ENCODE measurements around the gene ATP11A.

ATP11A gene

DNA sequence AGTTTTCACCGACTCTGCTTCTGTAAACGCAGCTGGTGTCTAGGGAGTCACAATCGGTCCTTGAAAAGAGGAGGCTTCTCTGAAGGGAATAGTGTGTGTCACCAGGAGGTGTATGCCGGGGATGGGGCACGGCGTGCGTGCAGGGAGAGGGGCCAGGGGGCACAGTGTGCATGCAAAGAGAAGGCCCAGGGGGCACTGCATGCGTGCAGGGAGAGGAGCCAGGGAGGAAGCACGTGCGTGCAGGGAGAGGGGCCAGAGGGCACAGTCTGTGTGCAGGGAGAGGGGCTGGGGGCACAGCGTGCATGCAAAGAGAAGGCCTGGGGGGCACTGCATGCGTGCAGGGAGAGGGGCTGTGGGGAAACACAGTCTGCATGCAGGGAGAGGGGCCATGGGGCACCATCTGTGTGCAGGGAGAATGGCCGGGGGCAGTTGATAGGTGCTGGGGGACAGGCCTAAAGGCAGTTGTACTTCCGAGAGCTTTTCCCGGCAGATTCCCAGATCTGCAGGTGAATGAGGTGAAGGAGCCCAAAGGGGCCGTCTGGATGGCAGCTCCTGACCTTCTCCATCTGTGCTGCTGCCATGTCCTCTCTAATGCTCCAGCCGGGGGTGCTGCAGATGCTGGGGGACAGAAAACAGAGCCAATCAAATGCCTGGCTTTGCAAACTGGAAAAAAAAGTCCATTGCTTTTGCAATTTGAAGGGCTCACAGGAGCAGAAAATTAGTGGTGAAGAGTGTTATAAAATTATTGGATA lies 36.4 kb downstream of the ATP11A start:
- DNase-seq: no peak

DNA sequence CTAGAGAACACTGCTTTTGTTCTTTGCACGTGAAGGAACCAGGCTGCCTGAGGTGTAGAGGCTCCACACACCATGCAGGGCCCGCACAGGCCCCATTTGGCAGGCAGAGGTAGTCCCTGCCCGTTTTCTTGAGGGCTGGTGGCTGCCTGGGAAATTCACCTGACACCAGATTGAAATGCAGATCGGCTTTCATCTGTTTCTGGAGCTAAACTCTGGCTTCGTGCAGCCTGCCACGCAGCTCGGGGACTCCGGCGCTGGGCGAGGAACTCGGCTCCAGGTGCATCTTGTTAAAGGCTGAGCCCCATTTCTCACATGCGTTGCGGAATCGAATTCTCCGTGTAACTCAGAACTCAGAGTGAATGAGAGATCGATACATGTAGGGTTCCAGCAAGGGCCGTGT lies 37.7 kb downstream of the ATP11A start:
- DNase-seq: no peak

DNA sequence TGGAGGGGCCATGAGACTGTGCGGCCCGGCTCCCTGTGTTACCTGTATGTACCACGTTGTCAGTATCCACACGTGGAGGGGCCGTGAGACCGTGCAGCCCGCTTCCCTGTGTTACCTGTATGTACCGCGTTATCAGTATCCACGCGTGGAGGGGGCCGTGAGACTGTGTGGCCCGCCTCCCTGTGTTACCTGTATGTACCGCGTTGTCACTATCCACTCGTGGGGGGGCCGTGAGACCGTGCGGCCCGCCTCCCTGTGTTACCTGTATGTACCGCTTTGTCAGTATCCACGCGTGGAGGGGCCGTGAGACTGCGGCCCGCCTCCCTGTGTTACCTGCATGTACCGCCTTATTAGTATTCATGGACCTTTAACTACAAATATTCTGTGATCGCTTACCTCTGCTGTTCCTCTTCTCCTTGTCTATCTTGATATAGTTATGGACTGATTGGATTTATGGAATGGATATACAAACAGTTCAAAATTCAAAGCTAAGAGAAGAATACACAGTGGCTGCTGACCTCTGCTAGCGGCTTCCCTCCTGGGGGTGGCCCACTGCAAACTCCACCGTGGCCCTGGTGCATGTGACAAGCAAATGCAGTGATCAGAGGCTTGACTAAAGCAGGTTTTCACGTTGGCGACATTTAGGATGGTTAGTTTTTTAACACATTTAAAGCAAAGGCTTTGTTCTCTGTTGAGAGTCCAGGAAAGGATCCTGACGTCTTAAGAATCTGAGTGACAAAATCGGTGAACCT lies 38.7 kb downstream of the ATP11A start:
- DNase-seq: no peak

DNA sequence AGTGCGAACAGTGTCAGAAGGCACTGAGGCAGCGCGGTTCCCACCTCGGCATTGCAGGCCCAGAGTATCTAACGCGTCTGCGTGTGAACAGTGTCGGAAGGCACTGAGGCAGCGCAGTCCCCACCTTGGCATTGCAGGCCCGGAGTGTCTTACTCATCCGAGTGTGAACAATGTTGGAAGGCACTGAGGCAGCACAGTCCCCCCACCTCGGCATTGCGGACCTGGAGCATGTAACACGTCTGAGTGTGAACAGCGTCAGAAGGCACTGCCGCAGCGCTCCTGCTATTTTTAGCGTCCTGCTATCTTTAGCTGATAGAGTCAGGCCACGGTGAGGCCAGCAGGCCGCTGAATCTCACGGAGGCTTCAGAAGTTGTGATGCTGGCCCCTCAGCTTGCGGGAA lies 39.6 kb downstream of the ATP11A start:
- no peak for DNase-seq

DNA sequence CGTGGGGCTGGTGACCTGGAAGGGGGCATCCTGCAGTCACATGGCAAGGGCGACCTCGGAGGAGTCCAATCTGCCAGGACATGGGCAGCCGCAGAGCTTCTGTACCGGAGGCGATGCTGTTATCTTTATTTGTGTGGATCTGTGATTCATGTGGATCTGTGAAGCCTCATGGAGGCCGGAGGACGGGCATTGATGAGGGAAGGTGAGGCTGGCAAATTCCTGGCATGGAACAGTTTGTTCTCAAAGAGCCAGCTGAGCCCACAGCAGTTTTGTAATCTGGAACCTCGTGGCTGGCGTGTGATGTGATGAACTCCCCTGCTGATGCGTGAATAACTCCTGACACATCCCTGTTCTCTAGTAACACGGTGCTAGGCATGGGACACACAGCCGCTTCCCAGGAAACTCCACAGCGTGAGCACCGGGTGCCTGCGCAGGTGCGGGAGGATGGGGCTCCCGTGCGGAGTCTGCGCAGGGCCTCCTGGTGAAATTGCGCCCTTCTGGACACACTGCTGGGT lies 40.4 kb downstream of the ATP11A start:
- DNase-seq: no peak

DNA sequence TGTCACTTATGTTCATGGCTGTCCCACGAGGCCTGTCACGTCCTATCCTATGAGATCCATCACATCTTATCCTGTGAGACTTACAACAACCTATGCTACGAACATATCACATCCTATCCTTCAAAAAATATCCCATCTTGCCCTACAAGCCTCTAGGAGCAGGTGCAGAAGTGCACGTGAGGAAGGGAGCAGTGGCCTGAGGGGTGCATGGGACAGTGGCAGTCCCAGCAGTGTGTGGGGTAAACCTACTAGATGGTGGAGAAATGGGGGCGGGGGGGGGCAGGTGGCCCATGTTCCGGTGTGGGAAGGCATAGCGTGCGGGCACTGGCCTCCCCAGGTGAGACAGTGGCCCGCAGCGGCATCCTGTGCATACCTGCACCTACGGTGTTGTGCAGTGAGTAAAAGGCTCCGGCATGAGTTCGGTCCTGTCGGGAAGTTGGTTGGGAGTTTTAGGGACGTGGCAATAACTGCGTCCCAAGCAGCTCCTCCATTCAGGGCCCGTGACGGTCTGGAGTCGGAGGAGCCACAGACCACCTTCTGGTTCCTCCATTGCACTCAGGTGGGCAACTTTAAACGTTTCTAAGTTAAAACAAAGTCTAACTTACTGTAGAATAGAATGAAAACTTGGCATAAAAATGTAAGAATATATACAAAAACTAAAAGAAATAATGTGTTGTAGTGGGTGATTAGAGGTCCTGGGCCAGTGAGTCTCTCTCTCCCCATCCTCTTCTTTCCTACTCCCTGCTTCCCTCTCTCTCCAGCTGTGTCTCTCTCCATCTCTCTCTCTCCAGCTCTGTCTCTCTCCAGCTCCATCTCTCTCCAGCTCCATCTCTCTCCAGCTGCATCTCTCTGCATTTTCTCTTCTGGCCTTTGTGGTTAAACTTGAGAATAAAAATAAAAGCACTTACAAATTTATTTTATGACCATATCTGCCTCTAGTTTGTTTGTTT lies 42.1 kb downstream of the ATP11A start:
- no peak for DNase-seq

DNA sequence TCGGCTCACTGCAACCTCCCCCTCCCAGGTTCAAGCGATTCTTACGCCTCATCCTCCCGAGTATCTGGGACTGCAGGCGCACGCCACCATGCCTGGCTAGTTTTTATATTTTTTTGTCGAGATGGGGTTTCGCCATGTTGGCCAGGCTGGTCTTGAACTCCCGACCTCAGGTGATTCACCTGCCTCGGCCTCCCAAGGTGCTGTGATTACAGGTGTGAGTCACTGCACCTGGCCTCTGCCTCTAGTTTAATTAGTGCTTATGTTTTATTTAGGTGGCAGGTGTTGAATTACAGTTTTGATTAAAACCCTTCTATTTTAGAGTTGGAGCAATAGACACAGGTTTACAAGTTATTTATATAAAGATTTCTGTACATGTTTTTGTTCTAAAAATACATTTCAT lies 42.8 kb downstream of the ATP11A start:
- DNase-seq: no peak

DNA sequence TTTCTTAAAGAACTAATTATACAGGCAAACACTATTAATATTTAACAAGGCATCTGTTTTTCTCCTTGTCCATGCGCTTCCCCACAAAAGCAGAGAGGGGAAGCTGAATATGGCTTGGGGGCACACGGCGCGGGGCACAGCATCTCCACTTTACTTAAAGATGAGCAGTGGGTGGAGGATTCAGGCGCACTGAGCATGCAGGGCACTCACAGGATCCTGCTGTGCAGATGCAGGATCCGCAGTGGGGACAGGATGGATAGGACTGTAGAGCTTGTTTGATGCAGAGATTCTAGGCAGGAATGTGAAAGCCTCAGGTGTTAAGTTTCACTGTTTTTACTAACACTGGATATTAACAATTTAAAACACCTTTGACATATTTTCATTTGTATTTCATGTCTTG lies 43.3 kb downstream of the ATP11A start:
- DNase-seq: no peak

DNA sequence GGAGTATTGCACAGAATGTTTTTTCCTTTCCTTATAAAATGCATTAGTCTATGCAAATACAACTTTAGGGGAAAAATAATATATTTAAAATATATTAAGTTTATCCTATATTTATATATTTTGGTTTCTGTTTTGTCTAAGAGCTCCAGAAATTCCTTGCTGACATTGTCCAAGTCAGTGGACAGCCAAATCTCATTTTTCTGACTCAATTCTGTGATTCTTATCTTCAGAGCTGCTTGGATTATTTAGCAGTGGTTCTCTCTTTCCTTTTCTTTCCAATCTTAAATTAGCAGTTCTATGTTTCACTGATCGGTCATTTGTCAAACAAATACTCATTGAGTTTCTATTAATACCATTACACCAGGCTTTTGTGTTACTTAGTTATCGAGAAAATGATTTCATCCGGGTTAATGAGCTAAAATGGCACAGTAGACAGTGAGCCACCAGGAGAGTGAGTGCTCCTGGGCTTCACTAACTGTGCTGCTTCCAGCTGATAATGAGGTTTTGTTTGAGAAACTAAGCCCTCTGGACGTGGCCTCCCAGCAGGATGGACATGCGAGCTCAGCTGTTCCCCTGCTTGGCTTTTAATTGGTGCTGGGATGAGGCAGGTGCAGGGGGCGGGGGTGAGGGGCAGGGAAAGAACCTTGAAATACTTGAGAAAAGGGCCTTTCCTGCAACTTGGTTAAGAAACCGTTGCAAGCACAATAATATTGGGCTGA lies 44.0 kb downstream of the ATP11A start:
- DNase-seq: no peak

DNA sequence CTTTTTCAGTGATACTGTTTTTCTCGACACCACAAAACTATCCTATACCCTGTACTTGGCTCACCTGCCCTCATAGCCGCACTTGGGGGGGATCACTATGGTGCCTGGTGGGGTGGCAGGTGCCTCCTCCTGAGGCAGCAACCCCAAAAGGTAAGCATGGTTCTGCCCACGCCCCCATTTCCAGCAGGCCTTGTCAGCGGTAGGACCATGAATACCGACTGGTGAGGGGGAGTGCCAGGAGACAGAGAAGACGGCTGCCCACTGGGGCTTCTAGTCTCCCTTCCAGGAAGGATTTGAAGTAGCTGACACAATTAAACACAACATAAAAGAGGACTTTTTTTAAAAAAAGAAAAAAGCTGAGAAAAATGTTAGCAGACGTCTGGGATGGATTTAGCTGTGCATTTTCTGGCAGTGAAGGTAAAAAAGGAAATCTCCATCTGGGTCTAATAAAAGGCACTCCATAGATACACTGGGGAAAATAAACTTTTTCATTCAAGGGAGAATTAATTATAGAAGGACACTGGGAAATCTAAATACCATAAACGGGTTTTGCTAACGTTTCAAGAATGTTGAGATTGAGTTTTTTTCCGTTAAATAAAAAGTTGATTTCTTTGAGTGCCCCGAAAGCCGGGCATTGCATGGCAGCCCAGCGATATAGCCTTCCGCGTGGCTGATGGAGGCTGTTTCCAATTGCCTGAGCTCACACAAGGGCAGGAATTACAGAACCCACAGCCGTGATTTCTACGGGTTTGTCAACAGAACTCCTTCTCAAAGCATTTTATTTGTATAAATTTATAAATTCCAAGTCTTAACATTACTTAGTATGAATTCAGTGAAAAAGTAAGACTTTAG lies 45.1 kb downstream of the ATP11A start:
- DNase-seq: no peak

DNA sequence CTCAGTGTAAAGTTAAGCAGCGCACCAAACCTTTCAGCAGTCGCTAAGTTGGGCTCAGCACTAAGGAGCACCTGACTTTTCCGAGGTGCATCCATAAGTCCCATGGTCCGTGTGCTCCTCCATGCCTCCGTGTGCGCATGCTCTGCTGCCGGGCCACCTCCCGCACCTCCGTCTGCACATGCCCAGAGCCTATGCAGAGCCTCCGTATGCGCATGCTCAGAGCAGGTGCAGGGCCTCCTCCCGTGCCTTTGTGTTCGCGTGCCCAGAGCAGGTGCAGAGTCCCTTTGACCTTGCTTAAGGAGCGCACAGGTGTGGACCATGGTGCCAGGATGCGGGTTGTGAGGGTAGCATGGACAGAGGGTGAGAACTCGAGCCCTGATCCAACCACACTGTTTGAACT lies 46.0 kb downstream of the ATP11A start:
- DNase-seq: no peak

DNA sequence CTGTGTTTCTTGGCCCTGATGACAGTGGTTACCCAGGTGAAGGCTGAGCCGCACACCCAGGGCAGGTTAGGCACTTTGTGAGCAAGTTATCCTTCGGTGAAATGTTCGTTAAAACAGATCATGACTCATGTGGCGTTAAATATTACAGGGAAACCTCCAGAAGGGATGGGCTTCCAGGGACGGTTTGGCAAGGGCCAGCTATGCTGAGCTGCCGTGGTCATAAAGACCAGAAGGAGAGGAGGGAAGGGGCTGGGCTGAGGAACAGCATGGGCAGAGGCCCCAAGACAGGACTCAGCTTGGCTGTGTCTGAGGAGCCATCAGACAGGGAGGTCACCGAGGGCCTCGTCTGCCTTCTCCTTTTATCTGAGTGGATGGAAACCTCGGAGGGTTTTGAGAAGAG lies 47.5 kb downstream of the ATP11A start:
- DNase-seq: no peak

DNA sequence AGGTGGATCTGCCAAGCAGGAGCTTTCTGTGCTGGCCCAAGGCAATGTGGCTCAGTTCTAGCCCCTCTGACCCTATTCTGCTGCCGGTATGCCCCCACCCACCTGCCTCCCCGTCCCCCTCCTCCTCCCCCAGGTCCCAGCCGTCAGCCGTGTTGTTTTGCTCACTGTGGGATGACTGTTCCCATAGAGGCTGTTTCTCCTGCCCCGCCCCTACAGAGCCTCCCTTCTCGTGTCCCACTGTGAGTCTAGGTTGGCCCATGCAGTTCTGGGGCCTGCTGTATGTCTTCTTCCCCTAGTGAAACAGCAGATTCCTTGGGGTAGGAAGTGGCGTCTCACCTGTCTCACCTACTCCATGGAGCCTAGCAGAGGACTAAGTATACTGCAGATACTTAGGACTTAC lies 48.8 kb downstream of the ATP11A start:
- no peak for DNase-seq

DNA sequence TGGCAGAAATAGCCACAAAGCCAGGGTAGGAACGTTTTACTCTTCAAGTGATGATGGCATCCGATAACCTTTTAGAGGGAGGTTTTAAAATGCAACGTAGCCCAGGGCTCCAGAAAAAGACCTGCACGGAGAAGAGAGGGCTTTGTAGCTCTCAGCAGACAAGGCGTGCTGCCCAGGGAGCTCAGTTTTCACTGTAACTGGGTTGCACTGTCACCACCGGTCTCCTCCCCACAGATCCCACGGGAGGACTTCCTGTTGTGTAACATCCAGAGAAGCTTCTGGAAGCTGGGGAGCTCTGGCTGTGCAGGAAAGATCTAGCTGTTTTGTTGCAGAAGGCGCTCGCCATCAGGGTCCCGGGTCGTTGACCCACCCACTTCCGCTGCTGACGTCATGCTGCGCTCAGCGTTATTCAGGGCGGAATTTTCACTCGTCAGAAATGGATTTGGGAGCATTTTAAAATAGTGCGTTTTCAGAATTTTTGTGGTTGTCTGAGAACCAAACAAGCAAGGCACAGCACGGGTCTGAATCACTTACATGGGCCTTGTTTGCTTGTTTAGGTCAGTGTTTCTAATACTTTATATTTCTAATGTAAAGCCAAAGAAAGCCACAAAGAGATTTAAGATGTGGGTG lies 50.8 kb downstream of the ATP11A start:
- no peak for DNase-seq

DNA sequence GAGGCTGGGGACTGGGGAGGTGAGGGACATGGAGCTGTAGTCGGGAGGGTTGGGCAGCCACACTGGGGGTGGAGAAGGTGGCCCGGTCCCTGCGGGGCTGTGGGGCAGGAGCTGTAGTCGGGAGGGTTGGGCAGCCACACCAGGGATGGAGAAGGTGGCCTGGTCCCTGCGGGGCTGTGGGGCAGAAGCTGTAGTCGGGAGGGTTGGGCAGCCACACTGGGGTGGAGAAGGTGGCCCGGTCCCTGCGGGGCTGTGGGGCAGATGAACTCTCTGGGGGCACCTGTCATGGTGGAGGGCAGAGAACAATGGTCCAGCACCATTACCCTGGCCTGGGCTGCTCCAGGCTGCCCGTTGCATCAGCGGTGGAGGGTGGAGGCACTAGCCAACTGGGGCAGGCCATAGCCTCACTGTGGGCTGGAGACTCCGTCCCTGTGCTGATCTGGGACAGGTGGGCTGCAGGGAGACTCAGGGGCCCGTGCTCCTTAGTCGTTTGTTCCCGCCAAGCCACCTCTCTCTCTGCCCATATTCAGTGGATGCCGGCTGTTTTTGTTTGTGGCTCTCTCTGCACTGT lies 51.4 kb downstream of the ATP11A start:
- DNase-seq: no peak

DNA sequence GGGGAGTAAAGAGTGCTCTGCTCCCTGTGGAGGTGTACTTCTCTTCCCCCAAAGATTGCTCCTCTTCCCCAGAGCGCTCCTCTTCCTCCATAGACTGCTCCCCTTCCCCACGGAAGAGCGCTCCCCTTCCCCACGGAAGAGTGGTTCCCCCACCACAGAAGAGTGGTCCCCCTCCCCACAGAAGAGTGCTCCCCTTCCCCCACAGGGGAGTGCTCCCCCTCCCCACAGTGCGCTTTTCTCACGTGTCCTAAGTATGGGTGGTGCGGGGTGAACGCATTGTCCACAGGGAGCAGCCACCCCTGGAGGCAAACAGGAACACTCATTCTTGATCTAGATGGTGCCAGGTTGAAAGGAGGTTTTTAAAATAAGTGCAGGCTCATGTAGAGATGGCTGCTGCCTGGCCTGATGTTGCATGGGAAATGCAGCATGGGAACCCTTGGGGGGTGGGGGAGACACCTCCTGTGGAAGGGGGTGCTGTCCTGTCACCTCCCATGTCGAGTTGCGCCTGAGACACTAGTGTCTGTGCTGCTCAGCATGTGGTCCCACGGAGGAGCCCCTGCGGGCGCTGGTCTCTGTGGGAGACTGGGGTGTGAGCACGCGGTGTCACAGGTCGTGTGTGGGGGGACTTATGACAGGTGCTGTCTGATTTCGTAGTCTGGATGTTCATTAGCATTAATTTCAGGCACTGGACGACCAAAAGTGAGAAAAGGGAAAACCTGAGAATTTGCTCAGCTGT lies 52.2 kb downstream of the ATP11A start:
- no peak for DNase-seq

DNA sequence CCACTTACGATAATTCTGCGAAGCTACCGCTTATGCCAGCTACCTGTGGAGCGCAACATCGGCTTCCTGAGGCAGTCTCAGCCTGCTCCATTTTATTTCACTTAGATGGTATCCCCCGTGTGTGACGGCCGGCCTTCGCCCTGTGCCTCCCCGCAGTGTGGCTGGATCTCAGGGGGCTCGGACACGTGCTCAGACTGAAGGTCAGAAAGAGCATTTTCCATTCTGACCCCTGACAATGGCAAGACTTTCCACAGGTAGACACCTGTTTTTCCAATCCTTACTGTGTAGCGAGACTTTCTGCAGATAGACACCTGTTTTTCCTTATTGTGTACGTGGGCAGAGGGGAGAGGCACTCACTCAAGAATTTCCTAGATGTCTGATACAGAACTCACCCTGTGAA lies 52.7 kb downstream of the ATP11A start:
- no peak for DNase-seq

DNA sequence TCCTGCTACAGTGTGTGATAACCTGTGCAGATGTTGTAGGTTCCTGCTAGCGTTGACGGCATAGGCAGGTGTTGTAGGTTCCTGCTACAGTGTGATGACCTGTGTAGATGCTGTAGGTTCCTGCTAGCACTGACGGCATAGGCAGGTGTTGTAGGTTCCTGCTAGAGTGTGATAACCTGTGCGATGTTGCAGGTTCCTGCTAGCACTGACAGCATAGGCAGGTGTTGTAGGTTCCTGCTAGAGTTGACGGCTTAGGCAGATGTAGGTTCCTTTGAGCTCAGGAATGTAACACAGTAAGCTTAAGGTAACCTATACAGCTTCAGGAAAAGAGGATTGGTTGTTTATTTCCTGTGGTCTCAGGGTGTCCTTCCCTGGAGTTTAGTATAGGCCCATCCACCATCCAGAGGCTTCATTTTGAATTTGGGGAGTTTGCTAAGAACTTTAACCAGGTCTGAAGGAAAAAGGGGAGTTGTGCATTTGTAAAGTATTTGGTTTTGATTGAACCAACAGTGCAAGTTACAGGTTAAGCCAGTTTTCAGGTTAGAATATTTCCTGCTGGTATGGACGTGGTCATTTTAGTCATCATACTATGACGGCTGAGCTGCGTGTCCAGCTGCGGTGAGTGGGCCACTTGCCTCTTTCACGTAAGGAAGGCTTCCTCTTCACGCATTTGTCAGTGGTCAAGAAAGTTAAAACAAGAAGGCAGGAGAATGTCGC lies 53.8 kb downstream of the ATP11A start:
- no peak for DNase-seq
